HEK293T (cell line): ENCODE results near the gene EYS.

Experiments
- CTCF ChIA-PET: fragments of 350-600 bp; formaldehyde crosslinking; extraction: SDS; loops from one replicate; lab custom pipeline; 2021; ENCODE audit warnings: antibody characterized with exemption, inconsistent platforms; lab: Yijun Ruan, JAX
- POLR2A ChIA-PET: fragments of 350-600 bp; formaldehyde crosslinking; extraction: SDS; loops from one replicate; lab custom pipeline; 2020; ENCODE audit warnings: antibody characterized with exemption, inconsistent platforms; lab: Yijun Ruan, JAX
- DNase-seq: peaks from one replicate; pipeline ENCODE4 v3.0.0; 2012; ENCODE audit warnings: mixed read lengths; ENCODE audit errors: extremely low spot score
- ARNT ChIP-seq: fragments of 450-650 bp; IDR thresholded peaks from 2 replicates; pipeline ENCODE4 v1.6.1; 2017; ENCODE audit warnings: mild to moderate bottlenecking
- BHLHE40 ChIP-seq: fragments of 450-650 bp; IDR thresholded peaks from 2 replicates; pipeline ENCODE4 v1.6.1; 2016; ENCODE audit warnings: mild to moderate bottlenecking, moderate library complexity, borderline replicate concordance
- CTBP1 ChIP-seq: fragments of 450-650 bp; IDR thresholded peaks from 2 replicates; pipeline ENCODE4 v1.6.1; 2016; ENCODE audit warnings: borderline replicate concordance
- ELF4 ChIP-seq: fragments of 450-650 bp; IDR thresholded peaks from 2 replicates; pipeline ENCODE4 v1.6.1; 2017; ENCODE audit warnings: antibody characterized with exemption
- FOXA1 ChIP-seq: fragments of 450-650 bp; IDR thresholded peaks from 2 replicates; pipeline ENCODE4 v1.6.1; 2016; ENCODE audit warnings: mild to moderate bottlenecking
- FOXK2 ChIP-seq: fragments of 450-650 bp; IDR thresholded peaks from 2 replicates; pipeline ENCODE4 v1.6.1; 2016; ENCODE audit warnings: mild to moderate bottlenecking
- FOXM1 ChIP-seq: fragments of 450-650 bp; IDR thresholded peaks from 2 replicates; pipeline ENCODE4 v1.6.1; 2017; ENCODE audit warnings: mild to moderate bottlenecking, borderline replicate concordance
- HDGF ChIP-seq: fragments of 450-650 bp; IDR thresholded peaks from 2 replicates; pipeline ENCODE4 v1.6.1; 2017; ENCODE audit warnings: antibody characterized with exemption, borderline replicate concordance
- L3MBTL2 ChIP-seq: fragments of 450-650 bp; conservative IDR thresholded peaks from 2 replicates; pipeline ENCODE4 v1.6.1; 2016; ENCODE audit warnings: mild to moderate bottlenecking
- LEF1 ChIP-seq: fragments of 450-650 bp; IDR thresholded peaks from 2 replicates; pipeline ENCODE4 v1.6.1; 2017; ENCODE audit warnings: mild to moderate bottlenecking, borderline replicate concordance
- NFRKB ChIP-seq: fragments of 450-650 bp; IDR thresholded peaks from 2 replicates; pipeline ENCODE4 v1.6.1; 2016; ENCODE audit warnings: mild to moderate bottlenecking, moderate library complexity
- PKNOX1 ChIP-seq: fragments of 450-650 bp; IDR thresholded peaks from 2 replicates; pipeline ENCODE4 v1.6.1; 2016
- SP1 ChIP-seq: fragments of 450-650 bp; IDR thresholded peaks from 2 replicates; pipeline ENCODE4 v1.6.1; 2017
- SUZ12 ChIP-seq: fragments of 450-650 bp; IDR thresholded peaks from 2 replicates; pipeline ENCODE4 v1.6.1; 2016; ENCODE audit warnings: mild to moderate bottlenecking
- TARDBP ChIP-seq: fragments of 450-650 bp; IDR thresholded peaks from 2 replicates; pipeline ENCODE4 v1.6.1; 2016
- ZNF384 ChIP-seq: fragments of 450-650 bp; IDR thresholded peaks from 2 replicates; pipeline ENCODE4 v1.6.1; 2016

The EYS gene

GRCh38 chr6:65259059-65259458 is 448.0 kb downstream of the EYS start:
- POLR2A ChIA-PET, result no interaction called here
- CTCF ChIA-PET, result no interaction called here
- peak; percentile 31 for DNase-seq
- TF ChIP-seq L3MBTL2, result no peak
- TF ChIP-seq ZNF384, result peak; percentile 42; the same call in 1 of the 2 replicates

GRCh38 chr6:65253041-65253440 is 454.0 kb downstream of the EYS start:
- POLR2A ChIA-PET, result no interaction called here
- no peak for TF ChIP-seq BHLHE40
- no peak for TF ChIP-seq HDGF
- no peak for TF ChIP-seq FOXA1
- no peak for TF ChIP-seq ARNT
- TF ChIP-seq FOXK2, result no peak
- no peak for TF ChIP-seq PKNOX1
- TF ChIP-seq TARDBP, result no peak
- no peak for TF ChIP-seq SUZ12
- no peak for TF ChIP-seq NFRKB
- no peak for TF ChIP-seq SP1
- TF ChIP-seq L3MBTL2, result no peak
- TF ChIP-seq ZNF384, result no peak
- no peak for TF ChIP-seq CTBP1
- no peak for TF ChIP-seq LEF1
- no peak for TF ChIP-seq FOXM1
- TF ChIP-seq ELF4, result no peak
- CTCF ChIA-PET, result no interaction called here
- no peak for DNase-seq

GRCh38 chr6:65248101-65248610 is 458.9 kb downstream of the EYS start:
- CTCF ChIA-PET, result no interaction called here
- TF ChIP-seq SP1, result no peak
- TF ChIP-seq L3MBTL2, result no peak
- no peak for TF ChIP-seq ARNT
- no peak for TF ChIP-seq LEF1
- TF ChIP-seq CTBP1, result no peak
- TF ChIP-seq NFRKB, result no peak
- TF ChIP-seq ZNF384, result no peak
- no peak for TF ChIP-seq PKNOX1
- no peak for TF ChIP-seq HDGF
- no peak for TF ChIP-seq FOXM1
- no peak for TF ChIP-seq ELF4
- TF ChIP-seq SUZ12, result no peak
- no peak for TF ChIP-seq BHLHE40
- POLR2A ChIA-PET, result no interaction called here
- DNase-seq, result no peak

- CTCF ChIA-PET, result no interaction called here
- POLR2A ChIA-PET, result no interaction called here
- TF ChIP-seq ELF4, result no peak
- no peak for TF ChIP-seq CTBP1
- no peak for TF ChIP-seq ARNT
- no peak for TF ChIP-seq FOXA1
- TF ChIP-seq NFRKB, result no peak
- TF ChIP-seq L3MBTL2, result no peak
- DNase-seq, result no peak
Measured at GRCh38 chr6:65231616-65232015, 475.4 kb downstream of the EYS start.

GRCh38 chr6:65229825-65230224 is 477.2 kb downstream of the EYS start:
- ChIA-PET POLR2A (no interaction called here), CTCF (no interaction called here)
- DNase-seq, result no peak
- TF ChIP-seq TARDBP (no peak), PKNOX1 (0 out of 2 replicates have a peak, but pooled peaks have one; percentile 12)

- DNase-seq, result no peak
- CTCF ChIA-PET, result no interaction called here
- no peak for TF ChIP-seq ZNF384
- TF ChIP-seq PKNOX1, result no peak
- no peak for TF ChIP-seq SUZ12
- TF ChIP-seq NFRKB, result no peak
- no peak for TF ChIP-seq FOXM1
- no peak for TF ChIP-seq L3MBTL2
- TF ChIP-seq BHLHE40, result no peak
- no peak for TF ChIP-seq ELF4
- no peak for TF ChIP-seq LEF1
- TF ChIP-seq TARDBP, result no peak
- no peak for TF ChIP-seq ARNT
- no peak for TF ChIP-seq FOXA1
- TF ChIP-seq HDGF, result no peak
- TF ChIP-seq SP1, result no peak
- TF ChIP-seq CTBP1, result no peak
- no peak for TF ChIP-seq FOXK2
- POLR2A ChIA-PET, result no interaction called here
Measured at GRCh38 chr6:65221153-65221552, 485.9 kb downstream of the EYS start.
